Measurements from ENCODE around the gene TMEM183A. TPM values are rescaled to one million over a fixed set of nuclear protein-coding genes. Genes with fewer than 3 reads are reported as not detected.

The TMEM183A gene
- total and polyA plus RNA-seq, 2 experiments from 2014 or later = 55.1 to 128 TPM

GRCh38 chr1:203038217-203038741 lies 31.1 kb downstream of the TMEM183A start (continued):
- no peak for TF ChIP-seq ETS1 (IDR thresholded peaks at IDR 0.05)
- TF ChIP-seq JUNB (IDR thresholded peaks at IDR 0.05; ENCODE audit: unreplicated experiment) = no peak
- TF ChIP-seq REST (IDR thresholded peaks at IDR 0.05; ENCODE audit: unreplicated experiment) = no peak
- TF ChIP-seq POLR2AphosphoS5 (IDR thresholded peaks at IDR 0.05; ENCODE audit: low read depth) = no peak
- TF ChIP-seq, protein P1, sequence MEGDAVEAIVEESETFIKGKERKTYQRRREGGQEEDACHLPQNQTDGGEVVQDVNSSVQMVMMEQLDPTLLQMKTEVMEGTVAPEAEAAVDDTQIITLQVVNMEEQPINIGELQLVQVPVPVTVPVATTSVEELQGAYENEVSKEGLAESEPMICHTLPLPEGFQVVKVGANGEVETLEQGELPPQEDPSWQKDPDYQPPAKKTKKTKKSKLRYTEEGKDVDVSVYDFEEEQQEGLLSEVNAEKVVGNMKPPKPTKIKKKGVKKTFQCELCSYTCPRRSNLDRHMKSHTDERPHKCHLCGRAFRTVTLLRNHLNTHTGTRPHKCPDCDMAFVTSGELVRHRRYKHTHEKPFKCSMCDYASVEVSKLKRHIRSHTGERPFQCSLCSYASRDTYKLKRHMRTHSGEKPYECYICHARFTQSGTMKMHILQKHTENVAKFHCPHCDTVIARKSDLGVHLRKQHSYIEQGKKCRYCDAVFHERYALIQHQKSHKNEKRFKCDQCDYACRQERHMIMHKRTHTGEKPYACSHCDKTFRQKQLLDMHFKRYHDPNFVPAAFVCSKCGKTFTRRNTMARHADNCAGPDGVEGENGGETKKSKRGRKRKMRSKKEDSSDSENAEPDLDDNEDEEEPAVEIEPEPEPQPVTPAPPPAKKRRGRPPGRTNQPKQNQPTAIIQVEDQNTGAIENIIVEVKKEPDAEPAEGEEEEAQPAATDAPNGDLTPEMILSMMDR (conservative IDR thresholded peaks at IDR 0.05; ENCODE audit: low read depth in 2 of 2) = no peak
- no peak for TF ChIP-seq CREB1 (CRISPR knock-in tag; IDR thresholded peaks at IDR 0.05; ENCODE audit: low read depth)
- TF ChIP-seq NANOG (IDR thresholded peaks at IDR 0.05; ENCODE audit: borderline replicate concordance) = no peak
- TF ChIP-seq EZH2 (IDR thresholded peaks at IDR 0.05; ENCODE audit: low read depth, unreplicated experiment) = no peak

- Histone ChIP-seq H4K20me1 (replicated peaks; ENCODE audit: insufficient read depth) (no peaks in the 10 kb centered on the region), H3K4me2 (no peak overlapping the region), H3K9me2 (ENCODE audit: insufficient read depth) (no peaks in the 10 kb centered on the region), H3K4me1 (ENCODE audit: insufficient read depth) (peaks cover 16% of the 10 kb centered on the region; the same call in 1 of the 2 replicates), H3K4me3 (no peak overlapping the region), H3K27me3 (ENCODE audit: insufficient read depth) (no peaks in the 10 kb centered on the region), H2AFZ (no peak overlapping the region), H3F3A (replicated peaks; ENCODE audit: low read depth) (no peaks in the 10 kb centered on the region), H3K27ac (ENCODE audit: low read depth) (no peak overlapping the region), H3K79me2 (replicated peaks; ENCODE audit: insufficient read depth) (no peaks in the 10 kb centered on the region), H3K36me3 (ENCODE audit: insufficient read depth) (no peaks in the 10 kb centered on the region)
- DNase-seq (ENCODE audit: low spot score) = peak; percentile 93
- Mint-ChIP-seq H3K4me1 (peaks cover 25% of the 10 kb centered on the region), H3K27me3 (ENCODE audit: insufficient read depth, low read depth, poor library complexity) (peaks cover 21% of the 10 kb centered on the region), H3K9me3 (no peaks in the 10 kb centered on the region; the same call in 2 of the 3 replicates), H3K27ac (no peak overlapping the region), H3K36me3 (ENCODE audit: low read depth) (no peaks in the 10 kb centered on the region), H3K4me3 (no peak overlapping the region)
- peak; percentile 88 for ATAC-seq
- TF ChIP-seq ZNF462 (CRISPR knock-in tag; IDR thresholded peaks at IDR 0.05) (no peak), JUNB (IDR thresholded peaks at IDR 0.05; ENCODE audit: unreplicated experiment) (no peak), POLR2AphosphoS5 (IDR thresholded peaks at IDR 0.05; ENCODE audit: low read depth) (no peak), EZH2phosphoT487 (IDR thresholded peaks at IDR 0.05; ENCODE audit: unreplicated experiment) (no peak), ZNF114 (CRISPR knock-in tag; IDR thresholded peaks at IDR 0.05) (no peak), STAT1 (IDR thresholded peaks at IDR 0.05; ENCODE audit: unreplicated experiment) (no peak)
These were observed 31.9 kb downstream of the TMEM183A start for GRCh38 chr1:203038891-203039608.
